GM15510 (cell line): Measurements from ENCODE around the gene CLIC4.

Experiments
- POLR2A ChIP-seq: IDR thresholded peaks from 3 replicates; pipeline ENCODE4 v1.6.1; 2011; ENCODE audit warnings: borderline replicate concordance; ENCODE audit not compliant: insufficient read length; ENCODE audit errors: extremely low read depth

Gene CLIC4

GRCh38 chr1:24715658-24716057, 29.6 kb upstream of the CLIC4 start:
- no peak for TF ChIP-seq POLR2A

- no peak for TF ChIP-seq POLR2A
Measured at GRCh38 chr1:24717887-24718650, 27.2 kb upstream of the CLIC4 start.

GRCh38 chr1:24720152-24720551, 25.1 kb upstream of the CLIC4 start:
- no peak for TF ChIP-seq POLR2A

GRCh38 chr1:24721533-24721932, 23.7 kb upstream of the CLIC4 start:
- TF ChIP-seq POLR2A: no peak

- no peak for TF ChIP-seq POLR2A
Measured at GRCh38 chr1:24724345-24725208, 20.7 kb upstream of the CLIC4 start.

GRCh38 chr1:24725209-24725651, 20.0 kb upstream of the CLIC4 start:
- no peak for TF ChIP-seq POLR2A

GRCh38 chr1:24726741-24727140, 18.5 kb upstream of the CLIC4 start:
- no peak for TF ChIP-seq POLR2A

- no peak for TF ChIP-seq POLR2A
Measured at GRCh38 chr1:24727501-24728216, 17.6 kb upstream of the CLIC4 start.

- no peak for TF ChIP-seq POLR2A
Measured at GRCh38 chr1:24728982-24729381, 16.3 kb upstream of the CLIC4 start.

- no peak for TF ChIP-seq POLR2A
Measured at GRCh38 chr1:24732186-24732885, 12.9 kb upstream of the CLIC4 start.

- no peak for TF ChIP-seq POLR2A
Measured at GRCh38 chr1:24735156-24735508, 10.1 kb upstream of the CLIC4 start.

GRCh38 chr1:24735509-24736375, 9.5 kb upstream of the CLIC4 start:
- no peak for TF ChIP-seq POLR2A

- TF ChIP-seq POLR2A: no peak
Measured at GRCh38 chr1:24737368-24738117, 7.7 kb upstream of the CLIC4 start.
